ENCODE results near the gene LTBP1.
"Not testable (repeated sequence)": the region's sequence is repeated elsewhere in the genome, so short reads cannot be mapped to it uniquely, and the experiment has no call there.

LTBP1 gene

GRCh38 chr2:33158482-33159003, 211.8 kb downstream of the LTBP1 start:
- DNase-seq: no peak

GRCh38 chr2:33160191-33160590, 213.4 kb downstream of the LTBP1 start:
- DNase-seq: no peak

GRCh38 chr2:33166287-33166881, 219.6 kb downstream of the LTBP1 start:
- DNase-seq: no peak

GRCh38 chr2:33167622-33168245, 221.0 kb downstream of the LTBP1 start:
- DNase-seq: no peak

GRCh38 chr2:33168425-33168824, 221.7 kb downstream of the LTBP1 start:
- DNase-seq: no peak

- no peak for DNase-seq
Observed at GRCh38 chr2:33168922-33169321, 222.2 kb downstream of the LTBP1 start.

- not testable (repeated sequence) for DNase-seq
Observed at GRCh38 chr2:33170251-33170650, 223.5 kb downstream of the LTBP1 start.

- DNase-seq: no peak
Observed at GRCh38 chr2:33177627-33178026, 230.9 kb downstream of the LTBP1 start.

GRCh38 chr2:33178209-33178608, 231.5 kb downstream of the LTBP1 start:
- DNase-seq: no peak

GRCh38 chr2:33180915-33181314, 234.2 kb downstream of the LTBP1 start:
- no peak for DNase-seq

GRCh38 chr2:33181466-33181865, 234.7 kb downstream of the LTBP1 start:
- no peak for DNase-seq

GRCh38 chr2:33184041-33184440, 237.3 kb downstream of the LTBP1 start:
- no peak for DNase-seq

GRCh38 chr2:33186937-33187336, 240.2 kb downstream of the LTBP1 start:
- no peak for DNase-seq

GRCh38 chr2:33188799-33189198, 242.0 kb downstream of the LTBP1 start:
- no peak for DNase-seq

GRCh38 chr2:33190393-33190937, 243.7 kb downstream of the LTBP1 start:
- no peak for DNase-seq

GRCh38 chr2:33195891-33196290, 249.1 kb downstream of the LTBP1 start:
- DNase-seq: no peak

- DNase-seq: no peak
Observed at GRCh38 chr2:33196700-33197099, 249.9 kb downstream of the LTBP1 start.

- no peak for DNase-seq
Observed at GRCh38 chr2:33197198-33197938, 250.6 kb downstream of the LTBP1 start.

GRCh38 chr2:33202641-33203522, 256.1 kb downstream of the LTBP1 start:
- DNase-seq: no peak

- DNase-seq: no peak
Observed at GRCh38 chr2:33204945-33205344, 258.2 kb downstream of the LTBP1 start.

GRCh38 chr2:33205693-33206434, 259.1 kb downstream of the LTBP1 start:
- no peak for DNase-seq

Data from effector CD4-positive, alpha-beta T cell (primary cell).